ENCODE data around the gene NFATC1.

The NFATC1 gene

GRCh38 chr18:79488311-79489050 is 92.8 kb downstream of the NFATC1 start:
- Histone ChIP-seq H3K4me3 (ENCODE audit: low read length) (no peak overlapping the region), H3K4me2 (ENCODE audit: low read length) (no peak overlapping the region), H3K9me3 (replicated peaks; ENCODE audit: low read length) (no peaks in the 10 kb centered on the region), H3K27me3 (ENCODE audit: control insufficient read depth, insufficient read depth, low read length) (no peaks in the 10 kb centered on the region), H3K4me1 (ENCODE audit: control insufficient read depth, insufficient read depth, low read length) (peaks cover 24% of the 10 kb centered on the region), H3K9ac (ENCODE audit: low read depth, low read length) (no peak overlapping the region), H3K36me3 (ENCODE audit: insufficient read depth, low read length) (no peaks in the 10 kb centered on the region)

DNA sequence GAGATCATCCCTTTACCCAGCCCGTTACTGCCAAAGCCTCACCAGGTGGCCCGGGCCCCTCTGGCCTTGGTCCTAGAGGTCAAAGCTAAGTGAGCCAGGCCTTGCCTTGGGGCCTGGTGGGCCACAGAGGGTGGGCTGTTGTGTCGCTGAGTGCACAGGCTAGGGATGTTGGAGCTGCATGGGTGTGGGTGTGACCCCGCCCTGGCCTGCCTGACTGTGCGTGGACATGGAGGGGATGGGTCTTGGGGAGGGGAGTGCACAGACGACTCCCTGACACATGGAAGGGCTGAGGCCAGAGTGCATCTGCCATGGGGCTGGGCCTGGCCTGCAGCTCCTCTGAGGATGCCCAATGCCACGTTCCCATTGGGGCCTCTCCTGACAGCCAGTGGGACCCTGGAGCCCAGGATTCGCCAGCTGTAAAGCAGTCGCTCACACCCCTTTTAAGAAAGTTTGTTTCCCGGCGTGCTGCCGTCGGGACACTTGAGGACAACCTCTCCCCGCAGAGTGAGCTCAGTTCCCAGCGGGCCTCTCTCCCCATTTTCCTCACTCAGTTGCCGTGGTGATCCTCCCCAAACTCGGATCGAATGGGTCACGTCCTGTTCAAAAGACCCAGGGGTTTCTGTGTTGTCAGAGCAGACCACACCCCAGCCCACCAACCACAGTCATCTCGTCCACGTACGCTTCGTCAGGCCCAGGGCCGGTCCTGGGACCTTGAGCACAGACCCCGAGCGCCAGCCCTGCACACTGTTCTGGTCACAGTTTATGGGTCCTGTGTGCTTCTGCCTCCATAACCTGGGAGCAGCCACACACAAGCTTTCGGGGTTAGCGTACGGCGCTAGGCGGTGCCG is 93.5 kb downstream of the NFATC1 start:
- H3K9me3 ChIP-seq (replicated peaks; ENCODE audit: low read length), result no peaks in the 10 kb centered on the region
- H3K36me3 ChIP-seq (ENCODE audit: insufficient read depth, low read length), result no peaks in the 10 kb centered on the region
- H3K27me3 ChIP-seq (ENCODE audit: control insufficient read depth, insufficient read depth, low read length), result no peaks in the 10 kb centered on the region
- no peak overlapping the region for H3K9ac ChIP-seq (ENCODE audit: low read depth, low read length)
- no peak overlapping the region for H3K4me2 ChIP-seq (ENCODE audit: low read length)
- H3K4me3 ChIP-seq (ENCODE audit: low read length), result no peak overlapping the region
- peaks cover 21% of the 10 kb centered on the region for H3K4me1 ChIP-seq (ENCODE audit: control insufficient read depth, insufficient read depth, low read length)

DNA sequence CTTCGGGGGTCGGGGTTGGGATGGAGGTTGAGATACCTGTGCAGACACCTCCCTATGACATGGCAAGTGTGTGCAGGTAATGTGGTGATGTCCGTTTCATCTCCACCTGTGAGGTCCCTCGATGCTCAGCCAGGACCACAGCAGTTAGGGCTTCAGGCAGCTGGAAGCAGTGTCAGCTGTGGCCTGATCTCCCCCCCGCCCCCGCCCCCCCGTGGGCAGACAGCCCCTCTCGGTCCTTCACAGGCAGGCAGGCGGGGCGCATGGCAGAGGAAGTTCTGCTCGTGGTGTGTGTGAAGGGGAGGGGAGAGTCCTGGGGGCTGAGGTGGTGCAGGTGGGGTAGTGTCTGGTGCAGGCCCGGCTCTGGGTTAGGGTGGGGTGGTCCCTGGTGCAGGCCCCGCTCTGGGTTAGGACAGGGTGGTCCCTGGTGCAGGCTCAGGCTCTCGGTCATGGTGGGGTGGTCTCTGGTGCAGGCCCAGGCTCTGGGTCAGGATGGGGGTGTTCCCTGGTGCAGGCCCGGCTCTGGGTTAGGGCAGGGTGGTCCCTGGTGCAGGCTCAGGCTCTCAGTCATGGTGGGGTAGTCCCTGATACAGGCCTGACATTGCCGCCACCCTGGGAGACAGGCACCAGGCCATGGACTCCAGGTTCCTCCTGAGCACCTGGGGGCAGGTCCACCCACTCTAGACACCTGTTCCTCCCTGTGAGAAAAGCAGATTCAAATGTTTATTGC is 94.3 kb downstream of the NFATC1 start:
- Histone ChIP-seq H3K4me3 (ENCODE audit: low read length) (no peak overlapping the region), H3K4me2 (ENCODE audit: low read length) (no peak overlapping the region), H3K9me3 (replicated peaks; ENCODE audit: low read length) (no peaks in the 10 kb centered on the region), H3K36me3 (ENCODE audit: insufficient read depth, low read length) (no peaks in the 10 kb centered on the region), H3K4me1 (ENCODE audit: control insufficient read depth, insufficient read depth, low read length) (peaks cover 13% of the 10 kb centered on the region), H3K27me3 (ENCODE audit: control insufficient read depth, insufficient read depth, low read length) (no peaks in the 10 kb centered on the region), H3K9ac (ENCODE audit: low read depth, low read length) (no peak overlapping the region)

DNA sequence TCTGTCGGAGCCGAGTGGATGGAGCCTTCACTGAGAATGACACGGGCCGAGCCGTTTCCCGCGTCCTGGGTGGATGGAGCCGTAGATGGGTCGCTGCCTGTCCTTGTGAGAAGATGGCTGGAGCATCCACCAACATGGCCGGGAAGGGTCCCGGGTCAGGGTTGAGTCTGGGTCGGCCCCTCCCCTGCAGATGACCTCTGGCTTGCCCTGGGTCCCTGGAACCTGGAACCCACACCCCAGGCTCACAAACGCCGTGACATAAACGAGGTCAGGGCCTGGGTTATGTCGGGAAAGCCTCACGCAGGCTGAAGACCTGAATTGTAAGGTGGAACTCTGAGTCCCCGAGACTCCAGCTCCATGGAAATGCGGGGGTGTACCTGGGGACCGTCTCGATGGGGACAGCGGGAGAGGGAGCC is 94.9 kb downstream of the NFATC1 start:
- no peak overlapping the region for H3K9ac ChIP-seq (ENCODE audit: low read depth, low read length)
- no peak overlapping the region for H3K4me3 ChIP-seq (ENCODE audit: low read length)
- no peak overlapping the region for H3K4me2 ChIP-seq (ENCODE audit: low read length)
- H3K9me3 ChIP-seq (replicated peaks; ENCODE audit: low read length), result no peaks in the 10 kb centered on the region
- no peaks in the 10 kb centered on the region for H3K27me3 ChIP-seq (ENCODE audit: control insufficient read depth, insufficient read depth, low read length)
- peaks cover 9% of the 10 kb centered on the region for H3K4me1 ChIP-seq (ENCODE audit: control insufficient read depth, insufficient read depth, low read length)
- H3K36me3 ChIP-seq (ENCODE audit: insufficient read depth, low read length), result no peaks in the 10 kb centered on the region

DNA sequence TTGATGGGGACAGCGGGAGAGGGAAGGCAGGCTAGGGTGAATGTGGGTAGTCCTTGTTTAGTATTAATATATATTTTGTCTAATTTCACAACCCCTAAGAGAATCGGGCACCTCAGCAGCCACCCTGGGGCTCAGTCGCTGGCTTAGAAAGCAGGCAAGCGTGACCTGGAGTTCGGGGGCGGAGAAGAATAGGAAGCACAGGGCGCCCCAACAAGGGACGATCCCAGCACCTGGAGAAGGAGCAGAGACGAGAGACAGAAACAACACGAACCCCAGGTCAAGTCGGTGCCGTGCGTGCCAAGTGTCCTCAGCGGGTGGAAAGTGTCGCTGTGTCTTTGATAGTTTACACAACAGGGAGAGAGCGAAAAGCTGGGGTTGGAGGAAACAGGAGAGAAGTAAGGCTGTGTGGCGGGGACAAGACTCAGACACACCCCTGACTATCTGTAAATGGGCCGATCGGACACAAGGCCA is 95.4 kb downstream of the NFATC1 start:
- H3K9ac ChIP-seq (ENCODE audit: low read depth, low read length), result no peak overlapping the region
- H3K4me2 ChIP-seq (ENCODE audit: low read length), result no peak overlapping the region
- no peak overlapping the region for H3K4me3 ChIP-seq (ENCODE audit: low read length)
- no peaks in the 10 kb centered on the region for H3K9me3 ChIP-seq (replicated peaks; ENCODE audit: low read length)
- no peaks in the 10 kb centered on the region for H3K36me3 ChIP-seq (ENCODE audit: insufficient read depth, low read length)
- no peaks in the 10 kb centered on the region for H3K27me3 ChIP-seq (ENCODE audit: control insufficient read depth, insufficient read depth, low read length)
- peaks cover 4% of the 10 kb centered on the region for H3K4me1 ChIP-seq (ENCODE audit: control insufficient read depth, insufficient read depth, low read length)

DNA sequence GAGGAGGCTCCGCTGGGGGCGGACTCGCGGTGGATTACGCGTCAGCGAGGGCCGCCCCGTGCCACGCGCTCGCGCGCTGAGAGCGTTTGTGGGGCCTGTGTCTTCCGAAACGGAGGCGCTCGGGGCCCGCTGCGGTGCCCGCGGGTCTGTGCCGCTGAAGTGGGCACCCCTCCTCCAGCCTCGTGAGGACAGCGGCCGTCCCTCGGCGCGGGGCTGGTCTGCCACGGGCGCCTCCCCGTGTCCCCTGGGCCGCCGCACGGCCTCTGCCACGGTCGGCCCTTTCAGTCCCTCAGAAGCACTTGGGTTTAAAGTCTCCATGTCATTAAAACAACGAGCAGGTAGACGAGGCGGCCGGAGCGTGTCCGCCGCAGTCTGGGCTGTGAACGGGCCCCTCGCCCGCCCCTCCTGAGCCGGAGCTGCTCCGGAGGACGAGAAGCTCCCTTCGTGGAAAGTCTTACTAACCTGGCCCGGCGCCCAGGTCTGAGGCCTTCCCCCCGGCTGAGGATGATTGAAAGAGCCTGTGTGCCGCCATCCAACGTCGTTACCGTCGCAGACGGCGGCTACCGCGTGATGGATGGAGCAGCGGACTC is 97.6 kb downstream of the NFATC1 start:
- Histone ChIP-seq H3K9me3 (replicated peaks; ENCODE audit: low read length) (peaks cover 1% of the 10 kb centered on the region), H3K4me2 (ENCODE audit: low read length) (no peak overlapping the region), H3K4me1 (ENCODE audit: control insufficient read depth, insufficient read depth, low read length) (no peaks in the 10 kb centered on the region), H3K9ac (ENCODE audit: low read depth, low read length) (no peak overlapping the region), H3K4me3 (ENCODE audit: low read length) (no peak overlapping the region), H3K27me3 (ENCODE audit: control insufficient read depth, insufficient read depth, low read length) (peaks cover 3% of the 10 kb centered on the region), H3K36me3 (ENCODE audit: insufficient read depth, low read length) (no peaks in the 10 kb centered on the region)

- H3K4me3 ChIP-seq (ENCODE audit: low read length), result no peak overlapping the region
- H3K9me3 ChIP-seq (replicated peaks; ENCODE audit: low read length), result peaks cover 5% of the 10 kb centered on the region
- no peak overlapping the region for H3K9ac ChIP-seq (ENCODE audit: low read depth, low read length)
- peaks cover 3% of the 10 kb centered on the region for H3K27me3 ChIP-seq (ENCODE audit: control insufficient read depth, insufficient read depth, low read length)
- no peaks in the 10 kb centered on the region for H3K36me3 ChIP-seq (ENCODE audit: insufficient read depth, low read length)
- no peak overlapping the region for H3K4me2 ChIP-seq (ENCODE audit: low read length)
- no peaks in the 10 kb centered on the region for H3K4me1 ChIP-seq (ENCODE audit: control insufficient read depth, insufficient read depth, low read length)
These were observed 98.1 kb downstream of the NFATC1 start for GRCh38 chr18:79493801-79494211.

GRCh38 chr18:79494936-79495335 is 99.2 kb downstream of the NFATC1 start:
- H3K4me3 ChIP-seq (ENCODE audit: low read length), result no peak overlapping the region
- H3K9ac ChIP-seq (ENCODE audit: low read depth, low read length), result no peak overlapping the region
- no peaks in the 10 kb centered on the region for H3K36me3 ChIP-seq (ENCODE audit: insufficient read depth, low read length)
- no peak overlapping the region for H3K4me2 ChIP-seq (ENCODE audit: low read length)
- H3K27me3 ChIP-seq (ENCODE audit: control insufficient read depth, insufficient read depth, low read length), result peaks cover 3% of the 10 kb centered on the region
- peaks cover 8% of the 10 kb centered on the region for H3K9me3 ChIP-seq (replicated peaks; ENCODE audit: low read length)
- no peaks in the 10 kb centered on the region for H3K4me1 ChIP-seq (ENCODE audit: control insufficient read depth, insufficient read depth, low read length)

GRCh38 chr18:79495591-79496071 is 99.9 kb downstream of the NFATC1 start:
- Histone ChIP-seq H3K4me3 (ENCODE audit: low read length) (no peak overlapping the region), H3K36me3 (ENCODE audit: insufficient read depth, low read length) (no peaks in the 10 kb centered on the region), H3K9me3 (replicated peaks; ENCODE audit: low read length) (peaks cover 10% of the 10 kb centered on the region), H3K9ac (ENCODE audit: low read depth, low read length) (no peak overlapping the region), H3K4me1 (ENCODE audit: control insufficient read depth, insufficient read depth, low read length) (no peaks in the 10 kb centered on the region), H3K4me2 (ENCODE audit: low read length) (no peak overlapping the region), H3K27me3 (ENCODE audit: control insufficient read depth, insufficient read depth, low read length) (peaks cover 8% of the 10 kb centered on the region)

- peaks cover 11% of the 10 kb centered on the region for H3K27me3 ChIP-seq (ENCODE audit: control insufficient read depth, insufficient read depth, low read length)
These were observed 100.7 kb downstream of the NFATC1 start for GRCh38 chr18:79496237-79496977.

More at GRCh38 chr18:79496237-79496977, 100.7 kb downstream of the NFATC1 start:
- Histone ChIP-seq H3K9ac (ENCODE audit: low read depth, low read length) (no peak overlapping the region), H3K36me3 (ENCODE audit: insufficient read depth, low read length) (no peaks in the 10 kb centered on the region), H3K4me2 (ENCODE audit: low read length) (no peak overlapping the region), H3K9me3 (replicated peaks; ENCODE audit: low read length) (peaks cover 10% of the 10 kb centered on the region), H3K4me3 (ENCODE audit: low read length) (no peak overlapping the region), H3K4me1 (ENCODE audit: control insufficient read depth, insufficient read depth, low read length) (no peaks in the 10 kb centered on the region)
